ENCODE results near the gene PIGQ.
"Not testable (repeated sequence)": the region's sequence is repeated elsewhere in the genome, so short reads cannot be mapped to it uniquely, and the experiment has no call there.

Gene PIGQ

DNA sequence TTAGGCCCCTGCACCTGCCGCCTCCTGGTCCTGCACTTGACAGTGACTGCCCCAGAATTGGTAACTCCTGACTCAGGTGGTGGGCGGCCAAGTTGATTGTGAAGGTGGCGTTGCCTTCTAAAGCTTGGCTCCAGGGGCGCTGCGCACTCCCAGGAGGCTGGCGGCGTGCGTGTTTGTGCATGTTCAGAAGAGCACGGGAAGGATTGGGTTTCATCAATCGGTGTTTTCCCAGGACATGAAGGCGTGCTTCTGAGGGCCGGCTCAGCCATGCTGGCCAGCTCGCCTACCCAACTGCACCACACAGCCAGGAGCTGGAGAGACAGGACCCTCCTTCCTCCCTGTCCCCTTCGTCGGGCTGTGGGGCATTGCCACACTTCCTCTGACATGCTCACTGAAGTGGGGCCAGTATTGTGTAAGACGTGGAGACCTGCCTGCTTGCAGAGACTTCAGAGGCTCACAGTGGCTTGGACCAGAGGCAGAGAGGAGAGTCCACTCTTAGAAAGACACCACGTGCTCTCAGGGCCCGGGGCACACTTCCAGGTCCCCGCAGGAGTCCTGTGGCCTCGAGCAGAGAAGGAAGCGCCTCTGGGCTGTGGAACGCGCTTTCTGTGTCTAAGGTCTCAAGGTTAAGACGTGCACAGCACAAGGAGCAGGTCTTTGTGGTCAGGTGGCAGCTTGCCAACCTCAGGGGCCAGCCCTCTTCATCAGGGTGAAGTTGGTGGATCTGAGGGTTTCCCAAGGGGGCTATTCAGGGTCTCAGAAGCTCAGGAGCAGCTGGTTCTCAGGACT, 22.9 kb downstream of the PIGQ start:
- Histone ChIP-seq H3K9me3 (ENCODE audit: control insufficient read depth, insufficient read depth, low read length) (no peaks in the 10 kb centered on the region), H3K9ac (ENCODE audit: low read depth, low read length) (no peak overlapping the region), H3K4me1 (ENCODE audit: control insufficient read depth, insufficient read depth, low read length) (peaks cover 4% of the 10 kb centered on the region; the same call in 1 of the 2 replicates), H3K4me3 (ENCODE audit: low read depth, low read length) (no peak overlapping the region), H3K27ac (ENCODE audit: low read depth, low read length) (no peak overlapping the region), H3K27me3 (ENCODE audit: control insufficient read depth, insufficient read depth, low read length) (peaks cover 11% of the 10 kb centered on the region), H3K36me3 (ENCODE audit: control insufficient read depth, insufficient read depth, low read length) (no peaks in the 10 kb centered on the region)

DNA sequence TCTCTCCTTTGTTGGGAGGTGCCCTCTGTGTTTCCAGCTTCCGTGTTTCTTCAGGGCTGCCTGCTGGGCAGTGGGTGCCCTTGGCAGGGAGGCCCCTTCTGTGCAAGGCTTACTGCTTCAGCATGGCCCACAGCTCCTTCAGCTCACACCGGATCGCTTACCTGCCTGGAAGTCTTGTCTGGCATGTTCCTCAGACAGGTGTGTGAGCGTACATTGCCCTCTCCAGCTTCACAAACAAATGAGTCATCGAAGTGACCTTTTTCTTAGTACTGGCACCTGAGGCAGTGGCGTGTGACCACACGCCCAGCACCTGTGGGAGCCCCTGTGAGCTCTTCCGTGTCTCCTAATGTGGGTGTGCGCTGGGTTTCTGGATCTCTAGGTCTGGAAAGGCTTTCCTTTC, 23.6 kb downstream of the PIGQ start:
- H3K4me3 ChIP-seq (ENCODE audit: low read depth, low read length), result no peak overlapping the region
- peaks cover 9% of the 10 kb centered on the region for H3K27me3 ChIP-seq (ENCODE audit: control insufficient read depth, insufficient read depth, low read length)
- peaks cover 4% of the 10 kb centered on the region; the same call in 1 of the 2 replicates for H3K4me1 ChIP-seq (ENCODE audit: control insufficient read depth, insufficient read depth, low read length)
- H3K9ac ChIP-seq (ENCODE audit: low read depth, low read length), result no peak overlapping the region
- H3K27ac ChIP-seq (ENCODE audit: low read depth, low read length), result no peak overlapping the region
- H3K9me3 ChIP-seq (ENCODE audit: control insufficient read depth, insufficient read depth, low read length), result no peaks in the 10 kb centered on the region
- no peaks in the 10 kb centered on the region for H3K36me3 ChIP-seq (ENCODE audit: control insufficient read depth, insufficient read depth, low read length)

DNA sequence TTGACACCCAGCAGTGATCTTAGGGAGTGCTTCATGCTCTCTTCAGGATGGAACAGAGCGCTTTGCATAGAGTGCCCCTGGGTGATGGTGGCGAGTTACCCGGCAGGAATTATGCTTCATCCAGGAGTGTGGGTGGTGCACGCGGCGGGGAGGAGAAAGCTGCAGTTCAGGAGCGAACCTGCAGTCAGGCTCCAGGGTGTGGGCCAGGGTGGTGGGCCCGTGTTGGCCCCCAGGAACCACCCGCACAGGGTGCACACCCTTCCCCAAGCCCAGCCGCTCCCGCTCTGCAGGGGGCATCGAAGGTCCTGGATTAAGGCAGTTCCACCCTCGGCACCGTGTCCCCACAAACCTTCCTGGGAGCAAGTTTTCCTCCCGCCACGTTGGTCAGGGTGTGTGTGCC, 24.0 kb downstream of the PIGQ start:
- Histone ChIP-seq H3K9me3 (ENCODE audit: control insufficient read depth, insufficient read depth, low read length) (no peaks in the 10 kb centered on the region), H3K4me1 (ENCODE audit: control insufficient read depth, insufficient read depth, low read length) (peaks cover 4% of the 10 kb centered on the region; the same call in 1 of the 2 replicates), H3K27me3 (ENCODE audit: control insufficient read depth, insufficient read depth, low read length) (peaks cover 9% of the 10 kb centered on the region), H3K36me3 (ENCODE audit: control insufficient read depth, insufficient read depth, low read length) (no peaks in the 10 kb centered on the region), H3K9ac (ENCODE audit: low read depth, low read length) (no peak overlapping the region), H3K27ac (ENCODE audit: low read depth, low read length) (no peak overlapping the region), H3K4me3 (ENCODE audit: low read depth, low read length) (no peak overlapping the region)

DNA sequence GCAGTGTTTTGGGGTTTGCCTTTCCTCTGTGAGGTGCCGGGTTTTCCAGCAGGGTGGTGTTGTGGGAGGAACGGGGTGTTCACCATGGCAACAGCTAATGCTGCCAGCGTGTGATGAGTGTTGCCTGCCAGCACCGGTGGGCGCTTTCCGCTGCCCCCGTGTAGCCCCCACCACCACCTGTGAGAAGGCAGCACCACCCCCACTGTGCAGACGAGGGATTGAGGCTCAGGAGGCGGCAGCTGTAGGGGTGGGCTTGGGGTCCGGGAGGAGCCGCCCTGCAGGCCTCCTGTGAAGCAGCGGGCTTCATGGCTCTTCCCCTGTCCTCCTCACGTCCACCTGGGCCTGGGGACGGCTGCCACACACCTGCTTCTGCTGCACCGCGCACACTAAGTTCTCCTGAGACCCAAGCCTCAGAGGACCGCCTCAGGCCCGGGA, 25.3 kb downstream of the PIGQ start:
- Histone ChIP-seq H3K9me3 (ENCODE audit: control insufficient read depth, insufficient read depth, low read length) (no peaks in the 10 kb centered on the region), H3K27me3 (ENCODE audit: control insufficient read depth, insufficient read depth, low read length) (peaks cover 9% of the 10 kb centered on the region), H3K4me1 (ENCODE audit: control insufficient read depth, insufficient read depth, low read length) (peaks cover 4% of the 10 kb centered on the region; the same call in 1 of the 2 replicates), H3K27ac (ENCODE audit: low read depth, low read length) (no peak overlapping the region), H3K36me3 (ENCODE audit: control insufficient read depth, insufficient read depth, low read length) (0 out of 2 replicates have a peak, but pooled peaks cover 5% of the 10 kb centered on the region), H3K4me3 (ENCODE audit: low read depth, low read length) (no peak overlapping the region), H3K9ac (ENCODE audit: low read depth, low read length) (no peak overlapping the region)

DNA sequence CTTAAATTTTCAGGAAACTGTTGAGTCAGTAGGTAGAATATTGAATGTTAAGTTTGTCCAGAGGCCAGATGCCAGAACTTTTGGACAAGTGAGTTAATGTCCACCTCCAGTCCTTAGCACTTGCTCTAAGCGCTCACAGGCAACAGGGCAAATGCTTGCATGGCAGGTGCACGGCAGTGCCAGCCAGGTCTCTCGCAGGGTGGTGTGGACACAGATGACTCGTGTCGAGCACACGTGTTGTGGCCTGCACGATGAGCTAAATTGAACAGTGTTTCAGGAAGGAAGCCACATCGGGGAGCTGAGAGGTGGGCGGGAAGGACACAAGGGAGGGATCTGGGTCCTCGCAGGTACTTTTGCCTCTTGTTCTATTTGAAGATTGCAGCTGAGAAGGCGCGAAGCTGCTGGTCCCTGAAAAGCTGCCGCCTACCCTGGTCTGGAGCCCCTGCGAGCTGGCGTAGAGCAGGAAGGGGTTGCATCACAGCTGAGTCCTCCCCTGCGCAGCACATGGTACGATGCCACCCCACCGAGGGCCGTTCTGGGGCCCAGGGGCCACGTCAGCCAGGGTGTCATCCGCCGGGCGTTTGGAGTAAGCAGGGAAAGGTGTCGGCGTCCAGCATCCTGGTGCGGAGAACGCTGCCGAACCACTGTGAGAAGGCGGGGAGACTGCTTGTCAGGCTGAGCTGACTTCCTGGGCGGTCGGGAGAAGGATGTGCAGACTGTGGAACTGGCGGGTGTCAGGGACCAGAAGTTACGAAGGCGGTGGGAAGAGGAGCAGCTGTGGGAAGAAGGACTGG, 26.4 kb downstream of the PIGQ start:
- H3K9ac ChIP-seq (ENCODE audit: low read depth, low read length), result no peak overlapping the region

DNA sequence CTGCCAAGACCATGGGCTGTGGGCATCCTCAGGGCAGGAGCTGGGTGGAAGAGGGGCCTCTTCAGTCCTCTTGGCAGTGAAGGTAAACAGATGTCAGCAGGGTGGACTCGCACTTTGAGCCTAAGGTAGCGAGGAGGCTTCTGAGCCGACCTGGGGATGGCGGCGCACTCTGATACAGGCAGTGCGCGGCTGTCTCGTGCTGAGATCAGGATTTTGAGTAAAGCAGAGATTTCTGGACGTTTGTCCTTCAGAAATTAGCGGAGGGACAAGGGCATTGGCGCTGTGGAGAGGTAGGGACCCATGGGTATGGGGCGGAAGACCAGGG, 26.9 kb downstream of the PIGQ start:
- Histone ChIP-seq H3K27me3 (ENCODE audit: control insufficient read depth, insufficient read depth, low read length) (no peaks in the 10 kb centered on the region; the same call in none of the 2 replicates), H3K27ac (ENCODE audit: low read depth, low read length) (no peak overlapping the region), H3K9ac (ENCODE audit: low read depth, low read length) (no peak overlapping the region), H3K9me3 (ENCODE audit: control insufficient read depth, insufficient read depth, low read length) (no peaks in the 10 kb centered on the region), H3K4me1 (ENCODE audit: control insufficient read depth, insufficient read depth, low read length) (no peaks in the 10 kb centered on the region), H3K36me3 (ENCODE audit: control insufficient read depth, insufficient read depth, low read length) (0 out of 2 replicates have a peak, but pooled peaks cover 5% of the 10 kb centered on the region), H3K4me3 (ENCODE audit: low read depth, low read length) (no peak overlapping the region)

More for the DNA sequence above, 26.4 kb downstream of the PIGQ start:
- Histone ChIP-seq H3K27me3 (ENCODE audit: control insufficient read depth, insufficient read depth, low read length) (peaks cover 1% of the 10 kb centered on the region), H3K27ac (ENCODE audit: low read depth, low read length) (no peak overlapping the region), H3K4me1 (ENCODE audit: control insufficient read depth, insufficient read depth, low read length) (no peaks in the 10 kb centered on the region), H3K4me3 (ENCODE audit: low read depth, low read length) (no peak overlapping the region), H3K36me3 (ENCODE audit: control insufficient read depth, insufficient read depth, low read length) (0 out of 2 replicates have a peak, but pooled peaks cover 5% of the 10 kb centered on the region), H3K9me3 (ENCODE audit: control insufficient read depth, insufficient read depth, low read length) (no peaks in the 10 kb centered on the region)

DNA sequence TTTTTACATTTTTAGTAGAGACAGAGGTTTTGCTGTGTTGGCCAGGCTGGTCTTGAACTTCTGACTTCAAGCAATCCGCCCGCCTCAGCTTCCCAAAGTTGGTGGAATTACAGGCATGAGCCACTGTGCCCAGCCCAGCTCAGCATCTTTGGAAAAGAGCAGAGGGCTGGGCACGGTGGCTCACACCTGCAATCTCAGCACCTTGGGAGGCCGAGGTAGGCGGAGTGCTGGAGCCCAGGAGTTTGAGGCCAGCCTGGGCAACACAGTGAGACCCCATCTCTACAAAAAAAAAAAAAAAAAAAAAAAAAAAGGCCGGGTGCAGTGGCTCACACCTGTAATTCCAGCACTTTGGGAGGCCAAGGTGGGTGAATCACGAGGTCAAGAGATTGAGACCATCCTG, 27.9 kb downstream of the PIGQ start:
- H3K4me1 ChIP-seq (ENCODE audit: control insufficient read depth, insufficient read depth, low read length); H3K9ac ChIP-seq (ENCODE audit: low read depth, low read length); H3K36me3 ChIP-seq (ENCODE audit: control insufficient read depth, insufficient read depth, low read length); H3K27me3 ChIP-seq (ENCODE audit: control insufficient read depth, insufficient read depth, low read length); H3K9me3 ChIP-seq (ENCODE audit: control insufficient read depth, insufficient read depth, low read length); H3K27ac ChIP-seq (ENCODE audit: low read depth, low read length); H3K4me3 ChIP-seq (ENCODE audit: low read depth, low read length): not testable (repeated sequence)

DNA sequence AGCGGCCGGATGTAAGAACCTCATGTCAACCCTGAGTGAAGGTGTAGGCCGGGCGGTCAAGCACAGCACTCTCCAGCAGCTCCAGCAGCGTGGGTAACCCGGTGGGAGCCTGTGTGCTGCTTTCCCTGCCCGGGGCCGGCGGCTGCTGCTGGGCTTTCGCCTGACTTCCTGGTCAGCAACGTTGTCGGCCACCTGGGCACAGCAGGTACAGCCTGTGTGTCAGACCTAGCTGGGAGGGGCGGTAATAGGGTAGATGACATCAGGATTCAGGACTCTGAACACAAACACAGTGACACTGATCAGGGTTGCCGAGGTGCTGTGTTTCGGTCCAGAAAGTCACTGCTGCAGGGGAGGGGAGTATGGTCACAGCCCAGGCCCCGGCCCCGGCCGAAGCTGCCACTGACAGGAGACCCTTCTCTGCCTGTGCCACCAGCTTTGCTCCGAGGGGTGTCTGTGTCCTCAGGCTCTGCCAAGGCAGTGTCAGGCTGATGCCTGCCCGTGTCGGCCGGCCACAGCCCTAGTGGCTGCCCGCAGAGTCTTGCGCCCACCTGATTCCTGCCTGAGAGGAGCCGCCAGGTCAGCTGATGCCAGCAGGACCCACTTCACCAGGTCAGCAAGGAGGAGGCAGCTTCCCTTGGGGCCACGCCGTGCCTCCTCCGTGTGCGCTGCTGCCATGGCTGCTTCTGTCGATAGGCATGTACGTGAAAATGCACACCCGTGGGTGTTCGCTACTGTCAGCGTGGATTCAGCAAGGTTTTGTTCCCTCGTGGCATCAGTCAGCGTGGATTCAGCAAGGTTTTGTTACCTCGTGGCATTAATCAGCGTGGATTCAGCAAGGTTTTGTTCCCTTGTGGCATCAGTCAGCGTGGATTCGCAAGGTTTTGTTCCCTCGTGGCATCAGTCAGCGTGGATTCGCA, 29.3 kb downstream of the PIGQ start:
- H3K9ac ChIP-seq (ENCODE audit: low read depth, low read length), result no peak overlapping the region
- no peaks in the 10 kb centered on the region for H3K4me1 ChIP-seq (ENCODE audit: control insufficient read depth, insufficient read depth, low read length)
- H3K9me3 ChIP-seq (ENCODE audit: control insufficient read depth, insufficient read depth, low read length), result no peaks in the 10 kb centered on the region
- no peak overlapping the region for H3K27ac ChIP-seq (ENCODE audit: low read depth, low read length)
- H3K27me3 ChIP-seq (ENCODE audit: control insufficient read depth, insufficient read depth, low read length), result no peaks in the 10 kb centered on the region
- H3K36me3 ChIP-seq (ENCODE audit: control insufficient read depth, insufficient read depth, low read length), result 0 out of 2 replicates have a peak, but pooled peaks cover 5% of the 10 kb centered on the region
- no peak overlapping the region for H3K4me3 ChIP-seq (ENCODE audit: low read depth, low read length)

DNA sequence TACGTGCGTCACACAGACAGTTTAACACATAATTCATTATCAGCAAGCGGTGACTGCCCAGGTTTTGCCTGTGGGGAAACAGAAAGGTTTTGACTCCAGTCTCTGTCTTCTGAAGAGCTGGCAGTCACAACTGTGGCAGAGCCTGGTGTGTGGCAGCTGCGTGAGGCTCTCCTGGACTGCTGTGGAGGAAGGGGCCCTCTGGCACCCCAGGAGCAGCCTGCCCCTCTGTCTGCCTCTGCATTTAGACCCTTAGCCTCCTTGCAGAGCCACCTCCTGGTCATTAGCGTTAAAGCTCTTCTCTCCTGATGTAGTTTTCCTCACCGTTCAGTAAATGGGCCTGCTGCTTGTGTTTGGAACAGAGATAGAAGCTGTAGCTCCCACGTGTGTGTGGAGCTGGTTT, 31.0 kb downstream of the PIGQ start:
- no peak overlapping the region for H3K9ac ChIP-seq (ENCODE audit: low read depth, low read length)
- H3K36me3 ChIP-seq (ENCODE audit: control insufficient read depth, insufficient read depth, low read length), result 0 out of 2 replicates have a peak, but pooled peaks cover 5% of the 10 kb centered on the region
- no peaks in the 10 kb centered on the region for H3K4me1 ChIP-seq (ENCODE audit: control insufficient read depth, insufficient read depth, low read length)

DNA sequence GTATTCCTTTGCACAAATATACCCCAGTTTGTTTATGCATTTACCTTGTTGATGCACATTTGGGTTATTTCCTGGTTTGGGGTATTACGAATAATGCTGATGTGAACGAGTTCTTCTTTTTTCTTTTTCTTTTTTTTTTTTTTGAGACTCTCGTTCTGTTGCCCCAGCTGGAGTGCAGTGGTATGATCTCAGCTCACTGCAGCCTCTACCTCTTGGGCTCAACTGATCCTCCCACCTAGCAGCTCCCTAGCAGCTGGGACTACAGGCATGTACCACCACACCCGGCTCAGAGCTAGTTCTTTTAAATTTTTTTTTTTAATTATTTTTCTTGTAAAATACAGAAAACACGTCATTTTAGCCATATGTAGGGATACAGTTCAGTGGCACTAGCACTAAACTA, 34.2 kb downstream of the PIGQ start:
- Histone ChIP-seq H3K4me3 (ENCODE audit: low read depth, low read length) (no peak overlapping the region), H3K9me3 (ENCODE audit: control insufficient read depth, insufficient read depth, low read length) (no peaks in the 10 kb centered on the region)

More for the DNA sequence above, 31.0 kb downstream of the PIGQ start:
- Histone ChIP-seq H3K27ac (ENCODE audit: low read depth, low read length) (no peak overlapping the region), H3K9me3 (ENCODE audit: control insufficient read depth, insufficient read depth, low read length) (no peaks in the 10 kb centered on the region), H3K27me3 (ENCODE audit: control insufficient read depth, insufficient read depth, low read length) (no peaks in the 10 kb centered on the region), H3K4me3 (ENCODE audit: low read depth, low read length) (no peak overlapping the region)

More for the DNA sequence above, 34.2 kb downstream of the PIGQ start:
- no peaks in the 10 kb centered on the region for H3K4me1 ChIP-seq (ENCODE audit: control insufficient read depth, insufficient read depth, low read length)
- H3K27me3 ChIP-seq (ENCODE audit: control insufficient read depth, insufficient read depth, low read length), result no peaks in the 10 kb centered on the region
- no peak overlapping the region for H3K9ac ChIP-seq (ENCODE audit: low read depth, low read length)
- H3K36me3 ChIP-seq (ENCODE audit: control insufficient read depth, insufficient read depth, low read length), result 0 out of 2 replicates have a peak, but pooled peaks cover 5% of the 10 kb centered on the region
- H3K27ac ChIP-seq (ENCODE audit: low read depth, low read length), result no peak overlapping the region
